ENCODE data around the gene CISTR.

The CISTR gene

DNA sequence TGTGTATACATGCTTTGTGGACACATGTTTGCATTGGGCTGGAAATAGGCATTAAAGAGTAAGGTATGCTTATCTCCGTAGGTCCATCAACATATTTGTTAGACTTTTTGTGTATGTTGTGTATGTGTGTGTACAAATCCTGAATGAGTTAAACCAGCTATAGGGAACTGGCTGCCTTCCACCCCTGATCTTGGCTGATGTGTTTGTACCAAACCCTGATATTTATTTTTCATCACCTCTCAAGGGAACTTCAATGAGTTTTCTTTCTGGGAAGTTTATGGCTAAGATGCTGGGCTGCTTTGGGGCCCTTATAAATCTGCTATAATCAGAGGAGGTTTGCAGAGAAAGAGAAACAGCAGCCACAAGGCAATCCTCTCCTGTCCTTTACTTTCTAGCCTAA is 37.1 kb upstream of the CISTR start:
- H3K79me2 ChIP-seq (ENCODE audit: insufficient read depth, low read length): no peaks in the 10 kb centered on the region
- no peaks in the 10 kb centered on the region for H3K36me3 ChIP-seq (ENCODE audit: insufficient read depth, low read length)
- no peaks in the 10 kb centered on the region for H4K20me1 ChIP-seq (ENCODE audit: insufficient read depth, low read length)
- no peak for DNase-seq
- no peaks in the 10 kb centered on the region for H3K4me1 ChIP-seq (ENCODE audit: insufficient read depth, low read length)
- TF ChIP-seq CTCF (IDR thresholded peaks at IDR 0.05; ENCODE audit: borderline replicate concordance, extremely low read depth, low read length, poor library complexity, severe bottlenecking): no peak
- TF ChIP-seq EZH2 (IDR thresholded peaks at IDR 0.05; ENCODE audit: borderline replicate concordance, low read depth, low read length, severe bottlenecking): no peak
- H3K27me3 ChIP-seq (ENCODE audit: insufficient read depth, low read length, poor library complexity): peaks cover 41% of the 10 kb centered on the region
- ATAC-seq (ENCODE audit: insufficient read depth, low read depth): no peak
- H3K4me3 ChIP-seq (ENCODE audit: low read depth in 1 of 2, low read length in 2 of 2): no peak overlapping the region
- H3K9me3 ChIP-seq (ENCODE audit: insufficient read depth, low read length, severe bottlenecking): no peaks in the 10 kb centered on the region
- H3K27ac ChIP-seq (ENCODE audit: low read length): no peak overlapping the region
- H3K4me2 ChIP-seq (ENCODE audit: insufficient read depth, low read length): no peak overlapping the region
- no peak overlapping the region for H2AFZ ChIP-seq (ENCODE audit: low read depth, low read length)
- no peak overlapping the region for H3K9ac ChIP-seq (ENCODE audit: low read depth, low read length)

- Histone ChIP-seq H3K27me3 (ENCODE audit: insufficient read depth, low read length, poor library complexity) (peaks cover 35% of the 10 kb centered on the region), H3K4me3 (ENCODE audit: low read depth in 1 of 2, low read length in 2 of 2) (no peak overlapping the region), H3K79me2 (ENCODE audit: insufficient read depth, low read length) (no peaks in the 10 kb centered on the region), H3K27ac (ENCODE audit: low read length) (no peak overlapping the region), H3K9ac (ENCODE audit: low read depth, low read length) (no peak overlapping the region), H4K20me1 (ENCODE audit: insufficient read depth, low read length) (no peaks in the 10 kb centered on the region), H3K4me2 (ENCODE audit: insufficient read depth, low read length) (no peak overlapping the region), H2AFZ (ENCODE audit: low read depth, low read length) (no peak overlapping the region), H3K9me3 (ENCODE audit: insufficient read depth, low read length, severe bottlenecking) (no peaks in the 10 kb centered on the region), H3K4me1 (ENCODE audit: insufficient read depth, low read length) (no peaks in the 10 kb centered on the region), H3K36me3 (ENCODE audit: insufficient read depth, low read length) (no peaks in the 10 kb centered on the region)
- DNase-seq (no peak), ATAC-seq (ENCODE audit: insufficient read depth, low read depth) (no peak)
- TF ChIP-seq EZH2 (IDR thresholded peaks at IDR 0.05; ENCODE audit: borderline replicate concordance, low read depth, low read length, severe bottlenecking): no peak
These were observed 34.6 kb upstream of the CISTR start for GRCh38 chr12:53786411-53786810.

DNA sequence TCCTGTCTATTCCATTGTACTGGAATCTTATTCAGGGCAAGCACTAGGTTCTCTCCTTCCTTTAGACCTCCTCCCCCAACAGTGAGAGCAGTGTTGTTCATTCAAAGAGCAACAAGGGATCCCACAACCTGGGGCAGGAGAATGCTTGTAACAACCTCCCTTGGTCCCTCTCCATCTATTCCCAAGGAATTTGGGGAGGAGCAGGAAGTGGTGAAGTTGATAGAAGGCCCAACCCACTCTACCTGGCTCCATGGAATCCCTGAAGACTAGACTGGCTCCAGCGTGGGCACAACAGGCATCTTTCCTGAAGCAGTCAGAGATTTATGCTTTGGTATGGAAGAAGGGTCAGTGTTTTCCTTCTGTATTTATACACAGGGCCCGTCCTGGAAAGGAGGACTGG is 33.4 kb upstream of the CISTR start:
- Histone ChIP-seq H3K9me3 (ENCODE audit: insufficient read depth, low read length, severe bottlenecking) (no peaks in the 10 kb centered on the region), H3K4me3 (ENCODE audit: low read depth in 1 of 2, low read length in 2 of 2) (no peak overlapping the region), H3K36me3 (ENCODE audit: insufficient read depth, low read length) (no peaks in the 10 kb centered on the region), H3K27ac (ENCODE audit: low read length) (no peak overlapping the region), H4K20me1 (ENCODE audit: insufficient read depth, low read length) (no peaks in the 10 kb centered on the region), H3K79me2 (ENCODE audit: insufficient read depth, low read length) (no peaks in the 10 kb centered on the region), H2AFZ (ENCODE audit: low read depth, low read length) (no peak overlapping the region), H3K27me3 (ENCODE audit: insufficient read depth, low read length, poor library complexity) (peaks cover 45% of the 10 kb centered on the region), H3K4me1 (ENCODE audit: insufficient read depth, low read length) (no peaks in the 10 kb centered on the region), H3K4me2 (ENCODE audit: insufficient read depth, low read length) (no peak overlapping the region), H3K9ac (ENCODE audit: low read depth, low read length) (no peak overlapping the region)
- DNase-seq: no peak
- TF ChIP-seq CTCF (IDR thresholded peaks at IDR 0.05; ENCODE audit: borderline replicate concordance, extremely low read depth, low read length, poor library complexity, severe bottlenecking) (no peak), EZH2 (IDR thresholded peaks at IDR 0.05; ENCODE audit: borderline replicate concordance, low read depth, low read length, severe bottlenecking) (no peak)
- ATAC-seq (ENCODE audit: insufficient read depth, low read depth): no peak

DNA sequence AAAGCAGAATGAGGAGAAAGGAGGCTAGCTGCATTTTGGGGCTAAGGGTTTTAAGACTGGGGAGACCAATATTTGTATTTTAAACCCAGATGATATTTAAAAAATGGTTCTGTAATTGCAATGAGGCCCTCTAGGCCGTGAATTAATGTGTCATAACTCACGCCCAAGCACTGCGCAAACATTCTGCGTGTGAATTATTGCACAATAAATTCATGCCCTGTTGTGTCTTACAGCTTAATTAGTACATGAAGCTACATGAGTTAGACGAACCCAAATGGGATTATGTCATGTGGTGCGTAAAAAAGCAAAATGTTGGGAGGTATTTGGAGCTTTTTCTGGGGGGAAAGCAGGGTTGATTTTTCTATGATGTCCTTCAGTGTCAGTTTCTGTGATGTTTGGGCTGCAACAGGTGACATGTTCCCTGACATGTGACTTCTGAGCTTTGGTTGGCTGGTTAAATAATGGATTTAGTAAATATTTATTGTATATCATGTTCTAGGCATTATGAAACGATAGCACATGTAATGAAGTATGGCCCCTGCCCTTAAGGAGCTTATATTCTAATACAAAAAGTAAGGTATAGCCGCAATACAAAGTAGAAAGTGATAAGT is 30.4 kb upstream of the CISTR start:
- no peaks in the 10 kb centered on the region for H4K20me1 ChIP-seq (ENCODE audit: insufficient read depth, low read length)
- peaks cover 37% of the 10 kb centered on the region for H3K27me3 ChIP-seq (ENCODE audit: insufficient read depth, low read length, poor library complexity)
- H3K4me3 ChIP-seq (ENCODE audit: low read depth in 1 of 2, low read length in 2 of 2): no peak overlapping the region
- DNase-seq (no peak), ATAC-seq (ENCODE audit: insufficient read depth, low read depth) (no peak)
- no peak overlapping the region for H3K27ac ChIP-seq (ENCODE audit: low read length)
- no peak overlapping the region for H3K9ac ChIP-seq (ENCODE audit: low read depth, low read length)
- H3K9me3 ChIP-seq (ENCODE audit: insufficient read depth, low read length, severe bottlenecking): no peaks in the 10 kb centered on the region
- TF ChIP-seq EZH2 (IDR thresholded peaks at IDR 0.05; ENCODE audit: borderline replicate concordance, low read depth, low read length, severe bottlenecking) (no peak), CTCF (IDR thresholded peaks at IDR 0.05; ENCODE audit: borderline replicate concordance, extremely low read depth, low read length, poor library complexity, severe bottlenecking) (no peak)
- H3K4me1 ChIP-seq (ENCODE audit: insufficient read depth, low read length): no peaks in the 10 kb centered on the region
- no peaks in the 10 kb centered on the region for H3K36me3 ChIP-seq (ENCODE audit: insufficient read depth, low read length)
- H3K4me2 ChIP-seq (ENCODE audit: insufficient read depth, low read length): no peak overlapping the region
- no peak overlapping the region for H2AFZ ChIP-seq (ENCODE audit: low read depth, low read length)
- no peaks in the 10 kb centered on the region for H3K79me2 ChIP-seq (ENCODE audit: insufficient read depth, low read length)

All from DND-41 (cell line).